GM23248 (cell line): ENCODE data around the gene DGKB. TPM values are rescaled to one million over a fixed set of nuclear protein-coding genes. Genes with fewer than 3 reads are reported as not detected.

Experiments
- DNase-seq: peaks from one replicate; pipeline ENCODE4 v3.0.0-alpha.2; 2015
- H2AFZ ChIP-seq: fragments of 200-600 bp; sonication (generic); 2 replicates; pipeline ENCODE4 v1.6.1; 2016; ENCODE audit warnings: antibody characterized with exemption
- H3F3A ChIP-seq: fragments of 200-600 bp; sonication (generic); 2 replicates; pipeline ENCODE4 v1.6.1; 2016; ENCODE audit warnings: mild to moderate bottlenecking, antibody characterized with exemption, mixed run types; ENCODE audit not compliant: insufficient read depth
- H3K27ac ChIP-seq: fragments of 200-600 bp; sonication (generic); 2 replicates; pipeline ENCODE4 v1.5.1; 2016; ENCODE audit warnings: mild to moderate bottlenecking
- H3K27me3 ChIP-seq: fragments of 200-600 bp; sonication (generic); replicated peaks from 2 replicates; pipeline ENCODE4 v1.6.1; 2016; ENCODE audit warnings: mild to moderate bottlenecking; ENCODE audit not compliant: insufficient read depth
- H3K36me3 ChIP-seq: fragments of 200-600 bp; sonication (generic); 2 replicates; pipeline ENCODE4 v1.6.1; 2016; ENCODE audit warnings: low read depth, mild to moderate bottlenecking
- H3K4me1 ChIP-seq: fragments of 200-600 bp; sonication (generic); 2 replicates; pipeline ENCODE4 v1.6.1; 2016; ENCODE audit warnings: mild to moderate bottlenecking; ENCODE audit not compliant: insufficient read depth
- H3K4me2 ChIP-seq: fragments of 200-600 bp; sonication (generic); one replicate; pipeline ENCODE4 v1.6.1; 2016; ENCODE audit warnings: mild to moderate bottlenecking; ENCODE audit not compliant: unreplicated experiment
- H3K4me3 ChIP-seq: fragments of 200-600 bp; sonication (generic); 2 replicates; pipeline ENCODE4 v1.5.1; 2016; ENCODE audit warnings: mild to moderate bottlenecking
- H3K79me2 ChIP-seq: fragments of 200-600 bp; sonication (generic); 2 replicates; pipeline ENCODE4 v1.6.1; 2016; ENCODE audit warnings: mild to moderate bottlenecking; ENCODE audit not compliant: insufficient read depth
- H3K9ac ChIP-seq: fragments of 200-600 bp; sonication (generic); 2 replicates; pipeline ENCODE4 v1.6.1; 2016; ENCODE audit warnings: mild to moderate bottlenecking
- H3K9me2 ChIP-seq: fragments of 200-600 bp; sonication (generic); 2 replicates; pipeline ENCODE4 v1.6.1; 2016; ENCODE audit warnings: mixed run types, mild to moderate bottlenecking, moderate library complexity; ENCODE audit not compliant: insufficient read depth
- H3K9me3 ChIP-seq: fragments of 200-600 bp; sonication (generic); one replicate; pipeline ENCODE4 v1.6.1; 2017; ENCODE audit warnings: low read depth
- H4K20me1 ChIP-seq: fragments of 200-600 bp; sonication (generic); 2 replicates; pipeline ENCODE4 v1.6.0; 2016; ENCODE audit not compliant: insufficient read depth
- EZH2 ChIP-seq: fragments of 200-600 bp; sonication (generic); IDR thresholded peaks from 2 replicates; pipeline ENCODE4 v1.6.1; 2018; ENCODE audit warnings: antibody characterized with exemption, mild to moderate bottlenecking; ENCODE audit not compliant: insufficient read depth, poor library complexity, severe bottlenecking
- EZH2phosphoT487 ChIP-seq: fragments of 200-600 bp; sonication (generic); IDR thresholded peaks from 2 replicates; pipeline ENCODE4 v1.6.1; 2018; ENCODE audit warnings: antibody characterized with exemption, moderate library complexity, mild to moderate bottlenecking, low read depth; ENCODE audit not compliant: insufficient read depth
- WGBS, 2 experiments: methylation state at CpG; one replicate each; pipeline ENCODE4 v1.1.6; 2015 to 2017; ENCODE audit warnings: low lambda C conversion rate in 2 of 2, low coverage in 1 of 2; ENCODE audit errors: missing lambda C conversion rate in 2 of 2; 5-methylcytosine and 5-hydroxymethylcytosine counted together
- in situ Hi-C: fragments of 300-500 bp; cut with MboI; formaldehyde crosslinking; loops from 2 replicates; pipeline ENCODE4 v1.15.0; 2020
- polyA plus RNA-seq: library from polyadenylated mRNA; unstranded; fragments of >200 nt; fragmentation: Nextera tagmentation; extraction: Ambion mirVana; gene quantifications from 2 replicates; pipeline ENCODE4 v1.2.1, GENCODE V29; 2016
- total RNA-seq: library from RNA; depleted of rRNA; stranded (reverse); fragments of >200 nt; shearing (Covaris generic); gene quantifications from 2 replicates; pipeline ENCODE4 v1.2.3, GENCODE V29; 2014

DGKB gene
- total and polyA plus RNA-seq, 2 experiments from 2014 or later, result 0.65 to 1.7 TPM

DNA sequence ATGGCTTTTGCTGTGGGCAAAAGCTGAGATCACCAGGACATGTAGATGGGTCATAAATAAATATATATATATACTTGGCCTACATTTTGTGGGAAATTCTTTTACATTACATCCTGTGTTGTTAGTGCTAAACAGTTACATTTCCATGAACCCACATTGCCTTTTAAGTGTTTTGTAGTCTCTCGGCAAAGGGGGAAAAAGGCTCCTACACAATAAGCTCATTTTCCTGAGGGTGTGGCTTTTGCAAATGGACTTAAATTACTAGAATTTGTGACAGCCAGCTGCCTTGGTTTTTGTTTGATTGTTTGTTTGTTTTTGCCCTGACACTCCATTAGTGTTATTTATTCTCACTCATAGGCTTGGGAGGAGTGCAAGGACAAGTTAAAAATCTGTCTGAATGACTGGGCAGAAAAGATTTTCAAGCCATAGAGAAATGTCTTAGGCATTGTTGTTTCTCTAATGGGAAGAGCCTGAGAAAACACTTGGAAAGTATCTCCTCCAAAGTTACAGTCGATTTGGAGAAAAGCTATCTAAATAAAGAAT lies 128.8 kb downstream of the DGKB start:
- Histone ChIP-seq H3F3A (no peaks in the 10 kb centered on the region), H3K4me1 (no peaks in the 10 kb centered on the region), H3K79me2 (no peaks in the 10 kb centered on the region), H3K27ac (no peak overlapping the region), H4K20me1 (no peaks in the 10 kb centered on the region), H3K9me3 (no peaks in the 10 kb centered on the region), H3K9me2 (no peaks in the 10 kb centered on the region), H2AFZ (no peak overlapping the region), H3K4me3 (no peak overlapping the region), H3K9ac (no peak overlapping the region), H3K36me3 (no peaks in the 10 kb centered on the region), H3K4me2 (no peak overlapping the region), H3K27me3 (no peaks in the 10 kb centered on the region)
- TF ChIP-seq EZH2, result no peak
- TF ChIP-seq EZH2phosphoT487, result no peak
- 16 to 27% methylated on average over 2 of the region's 2 CpGs for WGBS, 2 experiments
- DNase-seq, result no peak
- in situ Hi-C loops, result no loop called here

- Histone ChIP-seq H3K4me2 (no peak overlapping the region), H3K79me2 (no peaks in the 10 kb centered on the region), H3K9ac (no peak overlapping the region), H2AFZ (no peak overlapping the region), H4K20me1 (no peaks in the 10 kb centered on the region), H3K27me3 (no peaks in the 10 kb centered on the region), H3F3A (peaks cover 17% of the 10 kb centered on the region; the same call in 1 of the 2 replicates), H3K9me2 (no peaks in the 10 kb centered on the region), H3K27ac (no peak overlapping the region), H3K4me3 (no peak overlapping the region), H3K4me1 (peaks cover 32% of the 10 kb centered on the region), H3K36me3 (no peaks in the 10 kb centered on the region), H3K9me3 (no peaks in the 10 kb centered on the region)
- in situ Hi-C loops, result no loop called here
- TF ChIP-seq EZH2phosphoT487 (no peak), EZH2 (no peak)
- DNase-seq, result no peak
- 90 to 98% methylated on average over 2 of the region's 2 CpGs for WGBS, 2 experiments
Measured at GRCh38 chr7:14770614-14771013, 131.9 kb downstream of the DGKB start.

GRCh38 chr7:14769261-14769660 lies 133.3 kb downstream of the DGKB start:
- Histone ChIP-seq H3K9ac (no peak overlapping the region), H2AFZ (no peak overlapping the region), H3K27ac (no peak overlapping the region), H3K4me1 (peaks cover 37% of the 10 kb centered on the region), H3K27me3 (no peaks in the 10 kb centered on the region), H3K4me3 (no peak overlapping the region), H4K20me1 (no peaks in the 10 kb centered on the region), H3K9me3 (no peaks in the 10 kb centered on the region), H3K9me2 (no peaks in the 10 kb centered on the region), H3K4me2 (no peak overlapping the region), H3K79me2 (no peaks in the 10 kb centered on the region), H3F3A (peaks cover 18% of the 10 kb centered on the region; the same call in 1 of the 2 replicates), H3K36me3 (no peaks in the 10 kb centered on the region)
- WGBS, 2 experiments, result 59 to 61% methylated on average over 2 of the region's 2 CpGs
- TF ChIP-seq EZH2phosphoT487 (no peak), EZH2 (no peak)
- in situ Hi-C loops, result no loop called here
- no peak for DNase-seq

- no peak overlapping the region for H3K9ac ChIP-seq
- WGBS, 2 experiments, result 54 to 63% methylated on average over 2 of the region's 2 CpGs
- no peaks in the 10 kb centered on the region for H3K79me2 ChIP-seq
- H3K4me3 ChIP-seq, result peak overlapping the region; percentile 30
- H3K27me3 ChIP-seq, result no peaks in the 10 kb centered on the region
- H3K9me3 ChIP-seq, result no peaks in the 10 kb centered on the region
- no peak for TF ChIP-seq EZH2
- TF ChIP-seq EZH2phosphoT487, result no peak
- H3K9me2 ChIP-seq, result no peaks in the 10 kb centered on the region
- no peaks in the 10 kb centered on the region for H4K20me1 ChIP-seq
- peak overlapping the region; percentile 49 for H3K4me2 ChIP-seq
- H3K27ac ChIP-seq, result peak overlapping the region; percentile 12; the same call in 1 of the 2 replicates
- DNase-seq, result peak; percentile 43
- H3K36me3 ChIP-seq, result no peaks in the 10 kb centered on the region
- peaks cover 20% of the 10 kb centered on the region; the same call in 1 of the 2 replicates for H3F3A ChIP-seq
- peaks cover 38% of the 10 kb centered on the region for H3K4me1 ChIP-seq
- H2AFZ ChIP-seq, result 0 out of 2 replicates have a peak overlapping the region, but pooled peaks have one; percentile 3
- in situ Hi-C loops, result no loop called here
Measured at GRCh38 chr7:14767716-14768425, 134.7 kb downstream of the DGKB start.
